SHP77 (cell line): ENCODE results near the gene TTLL13.

Experiments used
- DNase-seq, 2 experiments: peaks; one replicate each; lab custom pipeline; 2025; lab: John Stamatoyannopoulos, UW

TTLL13 gene, protein sequence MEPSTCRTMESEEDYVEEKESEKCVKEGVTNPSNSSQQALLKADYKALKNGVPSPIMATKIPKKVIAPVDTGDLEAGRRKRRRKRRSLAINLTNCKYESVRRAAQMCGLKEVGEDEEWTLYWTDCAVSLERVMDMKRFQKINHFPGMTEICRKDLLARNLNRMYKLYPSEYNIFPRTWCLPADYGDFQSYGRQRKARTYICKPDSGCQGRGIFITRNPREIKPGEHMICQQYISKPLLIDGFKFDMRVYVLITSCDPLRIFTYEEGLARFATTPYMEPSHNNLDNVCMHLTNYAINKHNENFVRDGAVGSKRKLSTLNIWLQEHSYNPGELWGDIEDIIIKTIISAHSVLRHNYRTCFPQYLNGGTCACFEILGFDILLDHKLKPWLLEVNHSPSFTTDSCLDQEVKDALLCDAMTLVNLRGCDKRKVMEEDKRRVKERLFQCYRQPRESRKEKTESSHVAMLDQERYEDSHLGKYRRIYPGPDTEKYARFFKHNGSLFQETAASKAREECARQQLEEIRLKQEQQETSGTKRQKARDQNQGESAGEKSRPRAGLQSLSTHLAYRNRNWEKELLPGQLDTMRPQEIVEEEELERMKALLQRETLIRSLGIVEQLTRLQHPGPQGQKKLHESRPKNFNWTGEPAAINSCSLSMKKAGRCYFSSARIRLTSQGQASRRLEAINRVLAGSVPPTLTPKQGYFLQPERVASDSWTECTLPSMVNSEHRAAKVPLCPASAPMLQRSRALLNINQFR

GRCh38 chr15:90249203-90249863, at the start of gene TTLL13:
TSS of gene TTLL13 (plus strand) at chr15:90249556. CDS start at chr15:90250631, 1,075 bp downstream.
- peak; percentile 94 for DNase-seq

DNA sequence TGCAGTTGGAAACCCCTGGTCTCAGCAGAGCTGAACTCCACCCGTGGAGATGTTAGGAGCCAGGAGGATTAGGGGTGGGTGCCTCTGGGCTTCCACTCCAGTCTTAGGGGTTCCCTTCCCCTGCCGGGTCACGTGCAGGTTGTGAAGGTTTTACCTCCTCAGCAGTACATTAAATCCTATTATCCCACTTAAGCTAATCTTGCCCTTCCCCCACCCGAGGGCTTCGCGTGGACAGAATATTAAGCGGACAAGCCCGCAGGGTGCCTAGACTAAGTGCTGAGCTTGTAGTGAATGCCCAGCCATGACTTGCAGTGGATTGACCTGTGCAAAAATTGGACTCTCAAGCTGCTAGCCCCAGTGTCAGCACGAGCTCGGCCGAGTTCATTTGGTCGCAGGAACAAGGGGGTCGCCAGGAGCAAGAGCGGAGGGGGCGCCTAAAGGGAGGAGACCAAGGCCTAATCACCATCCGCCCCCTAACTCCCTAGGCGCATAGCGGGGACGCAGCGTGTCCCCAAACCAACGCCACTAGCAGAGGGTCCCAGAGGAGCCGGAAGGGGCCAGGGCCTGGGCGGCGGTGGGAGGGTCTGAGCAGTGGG, 48.7 kb upstream of the TTLL13 start:
- no peak for DNase-seq

- DNase-seq = peak; percentile 43 to 77
These were observed 48.0 kb upstream of the TTLL13 start, which contains the start of gene SEMA4B for GRCh38 chr15:90201130-90201943. TSS of gene SEMA4B (plus strand) at chr15:90201330. CDS start at chr15:90201579, 249 bp downstream.

DNA sequence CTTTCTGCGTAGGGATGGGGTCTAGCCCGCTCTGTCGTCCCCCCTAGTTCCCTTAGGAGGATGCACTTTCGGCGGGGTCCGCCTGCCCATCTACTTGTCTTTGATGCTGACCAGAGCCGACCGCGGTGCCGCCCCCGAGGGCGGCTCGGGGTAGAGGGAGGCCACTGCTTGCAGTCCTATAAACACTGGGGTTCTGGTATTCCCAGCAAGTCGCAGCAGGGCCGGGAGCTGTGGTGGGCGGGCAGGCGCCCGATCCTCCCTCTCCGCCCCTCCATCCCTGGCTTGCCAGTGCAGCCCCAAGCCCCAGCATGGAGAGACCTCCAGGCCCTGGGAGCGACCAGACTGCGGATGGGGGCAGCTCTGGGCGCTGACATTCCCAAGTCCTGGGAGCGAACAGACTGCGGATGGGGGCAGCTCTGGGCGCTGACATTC, 47.4 kb upstream of the TTLL13 start:
- DNase-seq = no peak

GRCh38 chr15:90202929-90203328, 46.4 kb upstream of the TTLL13 start:
- no peak for DNase-seq

DNA sequence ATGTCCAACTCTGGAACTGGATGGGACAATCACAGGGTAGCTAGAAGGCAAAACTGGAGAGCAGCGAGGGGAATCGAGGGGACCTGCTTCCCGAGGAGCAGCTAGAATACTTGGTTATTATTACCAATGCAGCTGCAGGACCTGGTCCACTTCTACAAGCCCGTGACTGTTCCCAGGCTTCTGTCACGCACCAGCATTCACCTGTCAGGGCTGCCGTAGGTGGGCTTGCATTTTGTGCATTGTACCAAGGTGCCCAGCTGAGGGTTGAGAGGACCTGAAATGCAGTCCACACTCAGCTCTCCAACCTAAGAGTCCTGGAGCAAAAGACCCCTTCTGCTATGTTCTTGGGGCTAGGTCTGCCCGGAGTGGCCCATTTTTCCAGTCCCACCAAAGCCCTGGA, 45.9 kb upstream of the TTLL13 start:
- DNase-seq = no peak

- no peak for DNase-seq
These were observed 45.4 kb upstream of the TTLL13 start for GRCh38 chr15:90203922-90204321.

GRCh38 chr15:90205050-90205848, 44.1 kb upstream of the TTLL13 start:
- DNase-seq = no peak

GRCh38 chr15:90205886-90206285, 43.5 kb upstream of the TTLL13 start:
- DNase-seq = no peak

GRCh38 chr15:90207252-90207651, 42.1 kb upstream of the TTLL13 start:
- DNase-seq = no peak

DNA sequence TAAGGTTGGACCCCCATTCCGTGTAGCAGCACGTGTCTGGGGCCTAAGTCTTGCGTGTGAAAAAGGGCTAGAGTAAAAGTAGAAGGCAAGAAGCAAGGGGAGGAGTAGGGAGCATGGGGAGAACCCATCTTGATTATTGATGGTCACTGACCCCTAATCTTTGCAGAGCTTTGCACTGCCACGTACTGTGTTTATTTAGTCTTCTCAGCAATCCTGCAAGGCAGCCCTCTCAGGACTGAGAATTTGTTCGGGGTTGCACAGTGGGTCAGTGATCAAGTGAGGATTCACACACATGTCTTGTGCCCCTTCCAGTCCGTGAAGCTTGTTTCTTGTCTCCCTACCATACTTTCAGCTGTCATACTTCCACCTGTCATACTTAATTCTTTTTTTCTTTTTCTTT, 41.0 kb upstream of the TTLL13 start:
- no peak for DNase-seq

GRCh38 chr15:90209591-90209990, 39.8 kb upstream of the TTLL13 start:
- no peak for DNase-seq

GRCh38 chr15:90210593-90210992, 38.8 kb upstream of the TTLL13 start:
- DNase-seq = no peak

- no peak for DNase-seq
These were observed 38.3 kb upstream of the TTLL13 start for GRCh38 chr15:90211009-90211408.

DNA sequence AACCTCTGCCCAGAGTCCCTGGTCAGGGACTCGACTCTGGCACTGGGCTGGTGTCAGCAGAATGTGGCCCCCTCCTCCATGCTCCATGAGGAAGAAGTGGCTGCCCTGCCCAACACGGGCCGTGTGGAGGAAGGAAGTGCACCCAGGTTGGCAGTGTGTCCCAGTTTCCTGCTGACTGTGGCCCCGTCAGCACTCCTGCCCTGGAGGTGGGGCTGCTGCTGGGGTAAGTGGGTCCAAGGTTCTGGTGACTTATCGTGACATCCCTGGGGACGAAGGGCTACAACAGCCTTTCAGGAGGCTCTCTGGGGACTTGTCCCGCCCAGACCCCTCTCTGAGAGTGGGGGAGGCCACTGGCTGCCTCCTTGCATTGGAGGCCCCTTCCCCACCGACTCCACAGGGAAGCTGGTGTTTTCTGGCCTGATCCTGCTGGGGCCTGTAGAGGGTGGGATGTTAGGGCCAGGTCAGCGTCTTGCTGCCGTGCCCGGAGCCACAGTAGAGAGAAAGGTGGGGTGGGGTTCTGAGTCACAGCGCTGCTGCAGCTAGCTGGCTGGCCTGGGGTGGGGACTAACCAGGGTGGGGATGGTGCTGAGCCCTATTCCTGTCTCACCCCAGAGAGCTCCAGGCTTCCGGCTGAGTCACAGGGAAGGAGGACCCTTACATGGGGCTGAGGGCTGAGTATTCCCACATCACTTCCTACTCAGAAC, 37.8 kb upstream of the TTLL13 start:
- no peak for DNase-seq

DNA sequence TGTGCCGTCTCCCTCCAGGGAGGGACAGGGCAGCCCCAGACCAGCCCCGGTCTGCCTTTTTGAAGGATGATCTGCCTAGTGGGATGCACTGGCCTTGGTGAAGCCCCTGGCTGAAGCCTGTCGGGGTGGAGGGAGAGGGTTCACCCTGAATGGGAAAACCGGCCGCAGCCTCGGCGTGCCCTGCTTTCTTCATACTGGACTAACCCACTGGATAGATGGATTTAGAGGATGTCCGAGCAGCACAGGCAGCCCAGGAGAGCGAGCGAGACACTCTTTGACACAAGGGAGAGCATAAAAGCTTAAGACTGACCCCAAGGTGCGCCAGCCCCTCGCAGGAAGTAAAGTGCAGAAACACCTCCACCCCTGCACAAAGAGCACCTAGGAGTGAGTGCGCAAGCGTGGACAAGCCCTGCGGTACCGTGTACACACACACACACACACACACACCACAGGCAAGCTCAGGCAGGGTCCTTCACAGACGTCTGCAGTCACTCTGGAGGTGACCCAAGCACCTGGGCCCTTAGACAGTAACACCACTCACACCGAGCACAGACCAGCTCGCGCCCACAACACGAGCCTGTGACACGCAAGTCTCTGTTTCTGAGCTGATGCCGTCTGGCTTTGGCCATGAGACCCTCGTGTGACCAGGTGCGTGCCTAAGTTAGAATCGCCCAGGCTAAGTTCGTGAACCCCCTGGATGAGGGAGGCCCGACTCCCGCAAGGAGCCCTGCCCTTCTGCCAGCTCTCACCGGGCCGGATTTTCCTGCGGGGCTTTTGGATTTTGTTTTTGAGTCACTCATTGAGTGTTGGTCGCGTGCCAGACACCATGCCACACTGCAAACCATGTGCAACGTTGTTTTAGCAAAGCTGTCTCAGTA, 36.9 kb upstream of the TTLL13 start:
- DNase-seq = no peak

GRCh38 chr15:90213122-90213817, 36.1 kb upstream of the TTLL13 start:
- DNase-seq = no peak

- DNase-seq = no peak
These were observed 35.5 kb upstream of the TTLL13 start for GRCh38 chr15:90213818-90214204.
